ENCODE data around the gene USH1C. TPM values are rescaled to one million over a fixed set of nuclear protein-coding genes. Genes with fewer than 3 reads are reported as not detected.

Gene USH1C
- total RNA-seq, 1 experiment from 2014 or later, result 1.0 TPM

GRCh38 chr11:17541330-17541885, 2.8 kb downstream of the USH1C start:
- Histone ChIP-seq H4K5ac (ENCODE audit: insufficient read length, low read depth, low read length) (no peak overlapping the region), H3K4me2 (ENCODE audit: insufficient read depth, insufficient read length, low read length) (no peak overlapping the region), H2AK5ac (ENCODE audit: insufficient read length, low read length) (no peak overlapping the region), H2BK15ac (ENCODE audit: low read depth, low read length) (no peak overlapping the region), H3K79me1 (ENCODE audit: insufficient read depth, low read depth, low read length, poor library complexity, severe bottlenecking) (no peaks in the 10 kb centered on the region), H3K27ac (ENCODE audit: insufficient read length, low read depth, low read length) (no peak overlapping the region), H3K18ac (ENCODE audit: insufficient read length, low read depth, low read length) (no peak overlapping the region), H3K23me2 (ENCODE audit: insufficient read length, low read depth, low read length, poor library complexity, severe bottlenecking) (no peaks in the 10 kb centered on the region), H2BK5ac (ENCODE audit: insufficient read length, low read length) (no peak overlapping the region), H3K9ac (ENCODE audit: extremely low read depth, insufficient read length, low read length) (no peak overlapping the region), H2BK20ac (ENCODE audit: low read depth, low read length, poor library complexity, severe bottlenecking) (no peak overlapping the region), H4K8ac (replicated peaks; ENCODE audit: insufficient read length, low read depth, low read length) (no peak overlapping the region), H3K9me3 (ENCODE audit: control insufficient read depth, low read depth, low read length) (no peaks in the 10 kb centered on the region), H3K27me3 (ENCODE audit: insufficient read depth, low read length) (no peaks in the 10 kb centered on the region), H2BK12ac (ENCODE audit: insufficient read length, low read depth, low read length) (no peak overlapping the region), H3T11ph (ENCODE audit: low read length) (no peak overlapping the region), H2BK120ac (ENCODE audit: low read depth, low read length, poor library complexity, severe bottlenecking) (no peak overlapping the region), H3K4ac (ENCODE audit: low read depth, low read length) (no peak overlapping the region), H4K20me1 (ENCODE audit: control insufficient read depth, insufficient read depth, insufficient read length) (no peaks in the 10 kb centered on the region), H3K23ac (ENCODE audit: insufficient read length, low read depth, low read length) (no peak overlapping the region), H3K56ac (ENCODE audit: insufficient read length, low read depth, low read length) (no peak overlapping the region), H3K14ac (ENCODE audit: insufficient read depth, low read length) (no peak overlapping the region), H4K91ac (ENCODE audit: insufficient read length, low read depth, low read length) (no peak overlapping the region), H3K4me1 (ENCODE audit: insufficient read depth, low read length) (no peaks in the 10 kb centered on the region; the same call in 1 of the 2 replicates), H2AFZ (ENCODE audit: low read length) (no peak overlapping the region), H3K79me2 (ENCODE audit: insufficient read depth, low read length) (no peaks in the 10 kb centered on the region)
- H3K4me3 Mint-ChIP-seq, result no peak overlapping the region
- H3K27ac Mint-ChIP-seq, result no peak overlapping the region
- DNase-seq, result no peak
- H3K4me1 Mint-ChIP-seq, result peaks cover 30 to 37% of the 10 kb centered on the region in 2 experiments
- TF ChIP-seq, protein P1, sequence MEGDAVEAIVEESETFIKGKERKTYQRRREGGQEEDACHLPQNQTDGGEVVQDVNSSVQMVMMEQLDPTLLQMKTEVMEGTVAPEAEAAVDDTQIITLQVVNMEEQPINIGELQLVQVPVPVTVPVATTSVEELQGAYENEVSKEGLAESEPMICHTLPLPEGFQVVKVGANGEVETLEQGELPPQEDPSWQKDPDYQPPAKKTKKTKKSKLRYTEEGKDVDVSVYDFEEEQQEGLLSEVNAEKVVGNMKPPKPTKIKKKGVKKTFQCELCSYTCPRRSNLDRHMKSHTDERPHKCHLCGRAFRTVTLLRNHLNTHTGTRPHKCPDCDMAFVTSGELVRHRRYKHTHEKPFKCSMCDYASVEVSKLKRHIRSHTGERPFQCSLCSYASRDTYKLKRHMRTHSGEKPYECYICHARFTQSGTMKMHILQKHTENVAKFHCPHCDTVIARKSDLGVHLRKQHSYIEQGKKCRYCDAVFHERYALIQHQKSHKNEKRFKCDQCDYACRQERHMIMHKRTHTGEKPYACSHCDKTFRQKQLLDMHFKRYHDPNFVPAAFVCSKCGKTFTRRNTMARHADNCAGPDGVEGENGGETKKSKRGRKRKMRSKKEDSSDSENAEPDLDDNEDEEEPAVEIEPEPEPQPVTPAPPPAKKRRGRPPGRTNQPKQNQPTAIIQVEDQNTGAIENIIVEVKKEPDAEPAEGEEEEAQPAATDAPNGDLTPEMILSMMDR (conservative IDR thresholded peaks at IDR 0.05), result no peak
- no CpG with 5 or more reads among the region's 4 CpGs for WGBS (ENCODE audit: extremely low coverage, insufficient read length, low lambda C conversion rate)
- H3K27me3 Mint-ChIP-seq (ENCODE audit: low read depth), result peaks cover 36% of the 10 kb centered on the region
- no peaks in the 10 kb centered on the region for H3K9me3 Mint-ChIP-seq
- H3K36me3 Mint-ChIP-seq (ENCODE audit: insufficient read depth in 1 of 3, low read depth in 3 of 3), result no peaks in the 10 kb centered on the region; a peak in 1 of 7 replicates
